ENCODE results near the gene ZNF784.

The ZNF784 gene

GRCh38 chr19:55620410-55621204 lies 3.8 kb downstream of the ZNF784 start:
- FAIRE-seq = no peak

DNA sequence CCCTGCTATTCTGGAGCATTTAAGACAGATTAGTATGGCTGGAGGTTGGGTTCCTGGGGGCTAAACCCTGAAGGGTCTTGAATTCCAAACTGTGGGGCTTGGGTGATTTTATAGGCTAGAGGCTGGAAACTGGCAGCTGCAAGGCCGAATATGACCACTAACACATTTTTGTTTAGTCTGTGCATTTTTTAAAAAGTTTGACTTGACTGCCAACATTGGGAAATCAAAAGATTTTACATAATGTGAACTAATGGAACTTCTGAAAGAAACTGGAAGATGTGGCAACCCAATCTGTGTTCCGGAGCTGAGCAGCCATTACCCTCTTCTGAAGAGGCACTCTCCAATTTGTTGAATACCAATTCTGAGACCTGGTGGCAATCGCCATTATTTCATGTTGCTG lies 5.1 kb downstream of the ZNF784 start:
- FAIRE-seq = no peak

DNA sequence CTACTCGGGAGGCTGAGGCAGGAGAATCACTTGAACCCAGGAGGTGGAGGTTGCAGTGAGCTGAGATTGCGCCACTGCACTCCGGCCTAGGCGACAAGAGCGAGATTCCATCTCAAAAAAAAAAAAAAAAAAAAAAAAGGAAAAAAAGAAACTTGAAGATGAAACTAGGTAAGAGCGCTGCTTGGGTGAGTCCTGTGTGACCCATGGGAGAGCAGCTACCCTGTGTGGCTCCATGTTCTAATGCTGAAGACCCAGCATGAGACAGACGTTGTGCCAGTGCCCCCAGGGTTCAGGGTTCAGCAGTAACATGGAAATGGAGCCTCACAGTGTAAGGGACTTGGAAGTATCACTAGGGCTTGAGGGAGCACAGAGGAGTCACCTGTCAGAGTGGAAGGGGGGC lies 5.9 kb downstream of the ZNF784 start:
- FAIRE-seq = no peak

DNA sequence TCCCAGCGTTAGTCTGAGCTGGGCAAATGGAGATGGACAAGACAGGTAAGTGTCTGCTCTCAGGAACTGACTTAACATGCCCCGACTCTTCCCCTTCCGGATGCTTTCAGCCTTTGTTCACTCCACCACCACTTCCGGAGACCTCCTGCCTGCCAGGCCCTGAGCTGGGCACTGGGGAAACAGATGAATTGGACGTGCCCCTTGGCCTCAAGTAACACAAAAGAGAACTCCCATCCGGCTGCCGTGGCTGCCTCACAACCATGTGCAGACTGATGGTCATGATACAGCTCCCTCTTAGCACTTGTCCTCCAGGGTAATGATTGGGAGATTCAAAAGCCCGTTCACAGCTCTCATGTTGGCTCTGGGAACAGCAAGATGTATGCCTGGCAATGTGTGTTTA lies 6.9 kb downstream of the ZNF784 start:
- no peak for FAIRE-seq

DNA sequence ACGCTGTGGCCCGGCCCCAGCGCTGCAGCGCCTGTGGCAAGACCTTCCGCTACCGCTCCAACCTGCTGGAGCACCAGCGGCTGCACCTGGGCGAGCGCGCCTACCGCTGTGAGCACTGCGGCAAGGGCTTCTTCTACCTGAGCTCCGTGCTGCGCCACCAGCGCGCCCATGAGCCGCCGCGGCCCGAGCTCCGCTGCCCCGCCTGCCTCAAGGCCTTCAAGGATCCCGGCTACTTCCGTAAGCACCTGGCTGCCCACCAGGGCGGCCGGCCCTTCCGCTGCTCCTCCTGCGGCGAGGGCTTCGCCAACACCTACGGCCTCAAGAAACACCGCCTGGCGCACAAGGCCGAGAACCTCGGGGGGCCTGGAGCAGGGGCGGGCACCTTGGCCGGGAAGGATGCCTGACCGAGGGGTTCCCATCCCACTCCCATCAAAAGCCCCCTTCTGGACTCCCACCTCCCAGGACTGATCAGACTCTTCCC lies 7.9 kb downstream of the ZNF784 start:
- FAIRE-seq = no peak

DNA sequence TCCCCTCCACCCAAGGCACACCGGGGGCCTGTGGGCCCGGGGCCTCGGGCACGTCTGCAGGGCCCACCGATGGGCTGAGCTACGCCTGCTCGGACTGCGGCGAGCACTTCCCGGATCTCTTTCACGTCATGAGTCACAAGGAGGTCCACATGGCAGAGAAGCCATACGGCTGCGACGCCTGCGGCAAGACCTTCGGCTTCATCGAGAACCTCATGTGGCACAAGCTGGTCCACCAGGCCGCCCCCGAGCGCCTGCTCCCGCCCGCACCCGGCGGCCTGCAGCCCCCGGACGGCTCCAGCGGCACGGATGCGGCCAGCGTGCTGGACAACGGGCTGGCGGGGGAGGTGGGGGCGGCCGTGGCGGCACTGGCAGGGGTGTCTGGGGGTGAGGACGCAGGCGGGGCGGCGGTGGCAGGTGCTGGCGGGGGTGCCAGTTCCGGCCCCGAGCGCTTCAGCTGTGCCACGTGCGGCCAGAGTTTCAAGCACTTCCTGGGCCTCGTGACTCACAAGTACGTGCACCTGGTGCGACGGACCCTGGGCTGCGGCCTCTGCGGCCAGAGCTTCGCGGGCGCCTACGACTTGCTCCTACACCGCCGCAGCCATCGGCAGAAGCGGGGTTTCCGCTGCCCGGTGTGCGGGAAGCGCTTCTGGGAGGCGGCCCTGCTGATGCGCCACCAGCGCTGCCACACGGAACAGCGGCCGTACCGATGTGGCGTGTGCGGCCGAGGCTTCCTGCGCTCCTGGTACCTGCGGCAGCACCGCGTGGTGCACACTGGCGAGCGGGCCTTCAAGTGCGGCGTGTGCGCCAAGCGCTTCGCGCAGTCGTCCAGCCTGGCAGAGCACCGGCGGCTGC lies 8.6 kb downstream of the ZNF784 start:
- FAIRE-seq = no peak

GRCh38 chr19:55614711-55615542 lies 9.4 kb downstream of the ZNF784 start:
- no peak for FAIRE-seq

GRCh38 chr19:55613930-55614710 lies 10.2 kb downstream of the ZNF784 start:
- FAIRE-seq = no peak

DNA sequence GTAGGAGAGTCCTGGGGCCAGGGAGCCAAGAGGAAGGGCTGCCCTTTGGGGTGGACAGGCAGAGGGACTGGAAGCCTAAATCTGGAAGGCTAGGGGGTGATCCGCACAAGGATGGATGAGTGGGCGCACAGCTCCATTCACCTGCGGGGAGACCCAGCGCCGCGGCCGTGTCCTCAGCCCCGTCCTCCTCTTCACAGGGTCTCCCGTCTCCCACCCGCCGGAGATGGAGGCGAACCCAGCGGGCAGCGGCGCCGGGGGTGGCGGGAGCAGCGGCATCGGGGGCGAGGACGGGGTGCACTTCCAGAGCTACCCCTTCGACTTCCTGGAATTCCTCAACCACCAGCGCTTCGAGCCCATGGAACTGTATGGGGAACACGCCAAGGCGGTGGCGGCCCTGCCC lies 11.0 kb downstream of the ZNF784 start:
- no peak for FAIRE-seq

DNA sequence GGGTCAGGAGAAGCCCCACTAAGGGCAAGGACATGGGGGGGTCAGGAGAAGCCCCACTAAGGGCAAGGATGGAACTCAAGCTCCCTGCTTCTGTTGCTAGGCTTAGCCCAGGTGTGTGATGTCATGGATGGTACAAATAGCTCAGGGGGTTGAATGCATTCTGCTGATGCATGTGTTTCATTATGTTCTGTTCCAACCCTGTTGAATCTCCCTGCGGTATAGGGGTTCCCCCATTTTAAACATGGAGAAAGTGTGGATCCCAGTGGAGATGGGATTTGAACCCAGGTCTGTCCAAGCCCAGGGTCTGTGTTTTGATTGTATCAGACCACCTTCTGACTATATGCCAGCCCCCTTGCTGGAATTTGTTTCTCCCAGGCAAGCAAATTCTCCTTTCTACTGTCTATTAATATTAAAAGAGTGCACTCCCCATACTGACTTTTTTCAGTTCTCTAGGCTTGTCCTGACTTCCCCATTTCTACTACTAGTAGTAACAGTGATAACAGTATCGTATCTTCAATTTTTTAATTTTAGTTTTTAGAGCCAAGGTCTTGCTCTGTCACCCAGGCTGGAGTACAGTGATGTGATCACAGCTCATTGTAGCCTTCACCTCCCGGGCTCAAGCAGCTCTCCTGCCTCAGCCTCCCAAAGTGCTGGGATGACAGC lies 12.3 kb downstream of the ZNF784 start:
- no peak for FAIRE-seq

DNA sequence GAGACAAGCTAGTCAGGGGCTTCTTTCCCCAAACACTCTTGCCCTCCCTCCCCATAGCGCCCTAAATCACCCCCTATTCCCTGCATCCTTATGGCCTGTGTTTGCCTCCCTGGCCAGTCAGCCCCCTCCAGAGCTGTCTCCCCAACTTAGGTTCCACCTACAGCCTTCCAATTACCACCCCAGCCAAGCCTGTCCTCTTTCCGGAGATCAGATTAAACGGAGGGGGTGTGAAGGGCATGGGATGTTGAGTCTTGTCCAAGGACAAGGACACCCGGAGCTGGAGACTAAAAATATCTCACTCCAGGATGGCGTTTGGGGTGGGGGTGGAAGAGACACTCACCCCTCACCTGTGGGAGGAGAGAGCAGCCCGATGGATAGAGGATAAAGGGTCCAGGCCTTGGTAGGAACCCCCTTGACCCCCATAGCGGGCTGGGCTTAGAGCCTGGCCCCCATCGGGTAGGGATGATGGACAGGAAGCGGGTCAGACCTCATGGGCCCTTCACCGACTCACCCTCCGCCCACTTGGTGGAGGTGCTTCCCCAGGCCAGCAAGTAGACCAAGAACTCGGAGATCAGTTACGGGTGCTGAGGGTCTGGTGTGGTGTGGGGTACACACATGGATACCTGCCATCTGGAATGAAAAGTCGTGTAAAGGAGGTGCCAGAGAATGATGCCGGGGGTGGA lies 12.9 kb downstream of the ZNF784 start:
- no peak for FAIRE-seq

DNA sequence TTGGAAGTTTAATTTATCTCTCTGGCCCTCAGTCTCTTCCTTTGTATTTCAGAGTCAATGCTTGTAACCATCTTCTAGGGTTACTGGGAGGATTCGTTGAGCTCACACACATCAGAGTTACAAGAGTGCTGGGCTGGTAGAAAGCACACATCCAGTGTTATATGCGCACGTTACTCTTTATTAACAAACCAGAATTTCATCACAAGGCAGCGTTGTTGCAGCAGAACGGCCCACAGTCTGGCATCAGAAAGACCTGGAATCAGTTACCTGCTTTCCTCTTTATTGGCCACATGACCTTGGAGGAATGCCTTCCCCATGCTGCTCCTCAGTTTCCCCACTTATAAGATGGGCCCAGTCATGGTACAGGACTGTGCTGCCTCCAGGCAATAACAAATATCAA lies 15.0 kb downstream of the ZNF784 start:
- FAIRE-seq = no peak

DNA sequence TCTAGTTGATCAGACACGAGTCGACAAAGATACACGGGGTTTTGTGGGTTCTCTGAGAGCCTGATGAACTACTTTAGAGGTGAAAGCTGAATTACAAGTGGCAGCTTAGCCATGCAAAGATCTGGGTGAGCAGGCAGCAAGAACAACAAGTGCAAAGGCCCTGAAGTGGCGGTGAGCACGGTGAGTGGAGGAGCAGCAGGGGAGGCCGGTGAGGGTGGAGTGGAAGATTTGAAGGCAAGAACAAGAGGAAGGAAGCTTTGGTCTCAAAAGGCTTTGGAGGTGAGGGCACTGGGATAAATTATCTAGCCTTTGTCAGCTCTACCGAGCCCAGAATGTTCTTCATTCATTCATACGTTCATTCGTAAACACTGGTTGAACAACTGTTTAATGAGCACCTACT lies 17.5 kb downstream of the ZNF784 start:
- FAIRE-seq = no peak

- FAIRE-seq = no peak
Measured at GRCh38 chr19:55606471-55606787, 17.9 kb downstream of the ZNF784 start.

GRCh38 chr19:55605637-55606470 lies 18.5 kb downstream of the ZNF784 start, which contains the start of gene ZNF865:
ZNF865 (plus strand) TSS chr19:55605647; CDS start chr19:55613619, 7,972 bp downstream.
- FAIRE-seq = no peak

DNA sequence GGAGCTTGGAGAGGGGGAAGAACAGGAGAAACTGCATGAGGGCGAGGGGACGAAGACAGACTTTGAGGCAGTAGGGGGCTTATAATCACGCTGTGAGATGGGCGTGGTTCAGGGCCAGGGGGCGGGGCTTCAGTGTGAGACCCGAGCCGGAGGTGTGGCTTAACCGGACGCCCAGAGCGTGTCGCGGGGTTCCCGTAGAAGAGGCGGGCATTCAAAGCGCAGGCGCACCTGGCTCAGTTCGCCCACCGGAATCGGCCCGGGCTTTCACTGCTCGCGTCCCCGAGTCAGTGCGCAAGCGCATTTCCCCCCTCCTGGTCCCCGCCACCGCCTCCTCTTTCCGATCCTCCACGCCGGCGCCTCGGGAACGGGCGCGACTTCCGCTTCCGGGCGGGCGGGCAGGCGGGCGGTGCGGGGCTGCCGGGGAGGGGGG lies 19.1 kb downstream of the ZNF784 start:
- FAIRE-seq = no peak

DNA sequence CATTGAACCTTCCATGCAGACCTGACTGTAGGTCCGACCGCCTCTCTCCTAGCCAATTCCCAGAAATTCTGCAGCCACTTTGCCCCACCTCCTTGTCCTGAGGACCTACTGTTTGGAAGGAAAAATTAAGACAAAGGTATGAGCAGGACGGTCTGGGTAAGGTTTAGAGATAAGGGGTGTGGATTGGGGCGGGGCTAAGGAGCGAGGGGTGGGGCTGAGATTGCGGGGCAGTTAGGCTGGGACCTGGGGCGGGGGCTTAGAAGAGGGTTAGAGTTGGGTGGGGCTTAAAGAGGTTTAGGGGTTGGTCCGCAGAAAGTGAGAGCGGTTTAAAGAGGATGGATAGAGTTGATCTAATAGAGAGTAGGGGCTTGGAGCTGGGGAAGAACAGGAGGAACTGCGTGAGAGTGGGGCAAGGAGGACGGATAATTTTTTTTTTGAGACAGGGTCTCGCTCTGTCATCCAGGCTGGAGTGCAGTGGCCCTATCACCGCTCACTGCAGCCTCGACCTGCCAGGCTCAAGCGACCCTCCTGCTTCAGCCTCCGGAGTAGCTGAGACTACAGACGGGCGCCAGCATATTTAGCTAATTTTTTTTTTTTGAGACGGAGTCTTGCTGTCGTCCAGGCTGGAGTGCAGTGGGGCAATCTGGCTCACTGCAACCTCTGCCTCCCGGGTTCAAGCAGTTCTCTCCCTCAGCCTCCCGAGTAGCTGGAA lies 20.6 kb downstream of the ZNF784 start:
- FAIRE-seq = no peak

DNA sequence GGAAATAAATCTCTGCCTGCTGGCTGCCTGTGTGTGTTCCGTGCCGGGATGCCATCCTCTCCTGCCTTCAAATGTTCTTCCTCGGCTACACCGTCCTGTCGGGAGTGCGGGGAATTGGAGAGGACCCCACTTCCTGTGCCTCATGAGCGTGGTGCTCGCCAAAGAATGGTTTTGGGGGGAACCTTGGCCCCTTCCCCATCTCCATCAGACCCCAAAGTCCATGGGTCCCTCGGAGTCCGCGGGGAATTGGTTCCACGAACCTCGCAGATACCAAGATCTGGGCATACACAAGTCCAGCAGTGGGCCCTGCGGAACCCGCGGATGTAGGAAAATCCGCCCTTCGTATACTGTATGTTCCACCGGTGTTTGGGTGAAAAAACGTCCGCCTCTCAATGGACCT lies 21.3 kb downstream of the ZNF784 start:
- no peak for FAIRE-seq
